CD8-positive, alpha-beta memory T cell (primary cell): ENCODE measurements around the gene CERT1. TPM values are rescaled to one million over a fixed set of nuclear protein-coding genes. Genes with fewer than 3 reads are reported as not detected.
"Not testable (repeated sequence)": the region's sequence is repeated elsewhere in the genome, so short reads cannot be mapped to it uniquely, and the experiment has no call there.

Source experiments
- CTCF ChIA-PET: fragments of 350-600 bp; sonication (Branson Sonifier 250); formaldehyde crosslinking; loops from one replicate; lab custom pipeline; 2021; ENCODE audit warnings: antibody characterized with exemption; lab: Charles Lee
- POLR2A ChIA-PET: fragments of 350-600 bp; sonication (Branson Sonifier 250); formaldehyde crosslinking; loops from one replicate; lab custom pipeline; 2021; ENCODE audit warnings: antibody characterized with exemption; lab: Charles Lee
- DNase-seq, 5 donors: peaks; one replicate each; pipeline versions ENCODE4 v3.0.0 to v3.0.0-alpha.2; 2020 to 2022; ENCODE audit warnings: mixed read lengths in 1 of 5
- H3K27ac ChIP-seq: one replicate; pipeline ENCODE4 v1.7.0; 2013; ENCODE audit warnings: low read depth, mild to moderate bottlenecking, low read length, moderate library complexity
- H3K27me3 ChIP-seq: 2 replicates; pipeline ENCODE4 v1.7.0; 2013; ENCODE audit warnings: low read length, mild to moderate bottlenecking; ENCODE audit not compliant: insufficient read depth, poor library complexity, severe bottlenecking
- H3K36me3 ChIP-seq: 2 replicates; pipeline ENCODE4 v1.7.0; 2013; ENCODE audit warnings: mild to moderate bottlenecking, low read length, moderate library complexity; ENCODE audit not compliant: insufficient read depth
- H3K4me1 ChIP-seq: 2 replicates; pipeline ENCODE4 v1.7.0; 2013; ENCODE audit warnings: mild to moderate bottlenecking, low read length, moderate library complexity; ENCODE audit not compliant: insufficient read depth
- H3K4me3 ChIP-seq: 2 replicates; pipeline ENCODE4 v1.7.0; 2013; ENCODE audit warnings: mild to moderate bottlenecking, low read length
- H3K9me3 ChIP-seq: 2 replicates; pipeline ENCODE4 v1.7.0; 2013; ENCODE audit warnings: mild to moderate bottlenecking, low read length
- H3K27ac Mint-ChIP-seq, 8 donors: one replicate each; pipeline ENCODE4 v1.8.0; 2020 to 2021; ENCODE audit warnings: mixed read lengths in 8 of 8, mild to moderate bottlenecking in 6 of 8, inconsistent platforms in 3 of 8, moderate library complexity in 3 of 8
- H3K27me3 Mint-ChIP-seq, 2 donors: one replicate each; pipeline ENCODE4 v1.8.0; 2020 to 2021; ENCODE audit warnings: mixed read lengths in 2 of 2, mild to moderate bottlenecking in 1 of 2, moderate library complexity in 1 of 2
- H3K36me3 Mint-ChIP-seq, 3 donors: one replicate each; pipeline ENCODE4 v1.8.0; 2020 to 2021; ENCODE audit warnings: mixed read lengths in 3 of 3, inconsistent platforms in 1 of 3, mild to moderate bottlenecking in 1 of 3
- H3K4me1 Mint-ChIP-seq, 3 donors: one replicate each; pipeline ENCODE4 v1.8.0; 2020 to 2021; ENCODE audit warnings: mixed read lengths in 3 of 3, inconsistent platforms in 1 of 3, mild to moderate bottlenecking in 1 of 3
- H3K4me3 Mint-ChIP-seq, 7 donors: one replicate each; pipeline ENCODE4 v1.8.0; 2020 to 2021; ENCODE audit warnings: mixed read lengths in 7 of 7, mild to moderate bottlenecking in 6 of 7, moderate library complexity in 4 of 7, inconsistent platforms in 2 of 7
- H3K9me3 Mint-ChIP-seq, 5 donors: one replicate each; pipeline ENCODE4 v1.8.0; 2020 to 2022; ENCODE audit warnings: mixed read lengths in 5 of 5, mild to moderate bottlenecking in 3 of 5, moderate library complexity in 2 of 5, inconsistent platforms in 1 of 5
- polyA plus RNA-seq: library from polyadenylated mRNA; unstranded; fragments of 300-500 nt; fragmentation: Illumina TruSeq; gene quantifications from one replicate; pipeline ENCODE4 v1.2.3, GENCODE V29; 2021
- total RNA-seq, 2 experiments: library from RNA; stranded (reverse); gene quantifications; one replicate each; pipeline ENCODE4 v1.2.3, GENCODE V29; 2021

CERT1 gene
- total and polyA plus RNA-seq, 3 experiments from 2014 or later = 18.5 to 35.4 (median 35.0) TPM

GRCh38 chr5:75340714-75341478 is 170.5 kb downstream of the CERT1 start:
- Histone ChIP-seq H3K36me3 (peaks cover 2% of the 10 kb centered on the region), H3K27me3 (no peaks in the 10 kb centered on the region), H3K9me3 (no peaks in the 10 kb centered on the region), H3K4me1 (peaks cover 19% of the 10 kb centered on the region), H3K4me3 (no peak overlapping the region), H3K27ac (no peak overlapping the region)
- H3K27ac Mint-ChIP-seq = peak overlapping the region in 2 of 8 donors; percentile 15 to 48
- no peaks in the 10 kb centered on the region for H3K9me3 Mint-ChIP-seq
- POLR2A ChIA-PET = interaction anchor here (0.7 kb wide), 1 partner anchor 25 kb away, joined by 3 read pairs; no protein-coding TSS in a partner anchor
- CTCF ChIA-PET = interaction anchor here (1.1 to 1.3 kb wide), 2 partner anchors 406 to 574 kb away, joined by 3 to 4 read pairs; partner anchors contain the start of genes GFM2 and NSA2
- H3K4me3 Mint-ChIP-seq = peak overlapping the region in 1 of 7 donors; percentile 73
- DNase-seq = no peak
- H3K36me3 Mint-ChIP-seq = peaks cover 0 to 27% (median 3%) of the 10 kb centered on the region in 3 donors
- no peaks in the 10 kb centered on the region for H3K27me3 Mint-ChIP-seq
- H3K4me1 Mint-ChIP-seq = peaks cover 34 to 50% (median 45%) of the 10 kb centered on the region in 3 donors

GRCh38 chr5:75338408-75338807 is 173.0 kb downstream of the CERT1 start:
- Mint-ChIP-seq H3K27me3 (no peaks in the 10 kb centered on the region), H3K27ac (peak overlapping the region in 3 of 8 donors; percentile 25 to 96 (median 28)), H3K36me3 (peaks cover 0 to 10% (median 0%) of the 10 kb centered on the region in 3 donors), H3K9me3 (no peaks in the 10 kb centered on the region), H3K4me3 (no peak overlapping the region), H3K4me1 (peaks cover 34 to 50% (median 42%) of the 10 kb centered on the region in 3 donors)
- Histone ChIP-seq H3K4me1 (peaks cover 19% of the 10 kb centered on the region), H3K9me3 (no peaks in the 10 kb centered on the region), H3K36me3 (no peaks in the 10 kb centered on the region), H3K4me3 (peak overlapping the region; percentile 91), H3K27ac (peak overlapping the region; percentile 90), H3K27me3 (no peaks in the 10 kb centered on the region)
- ChIA-PET CTCF (no interaction called here), POLR2A (no interaction called here)
- DNase-seq = no peak

- Histone ChIP-seq H3K27ac (peak overlapping the region; percentile 90), H3K9me3 (no peaks in the 10 kb centered on the region), H3K4me1 (peaks cover 19% of the 10 kb centered on the region), H3K27me3 (no peaks in the 10 kb centered on the region), H3K4me3 (peak overlapping the region; percentile 91), H3K36me3 (no peaks in the 10 kb centered on the region)
- ChIA-PET CTCF (interaction anchor here (0.6 to 1.9 kb wide), 7 partner anchors 13 to 571 kb away, joined by 3 to 16 read pairs (median 4); partner anchors contain the start of genes ANKRD31 and GFM2), POLR2A (interaction anchor here (0.6 to 1.6 kb wide), 6 partner anchors 24 to 570 kb away, joined by 3 to 10 read pairs (median 5); partner anchors contain the start of genes ANKRD31, CERT1, FAM169A and GFM2)
- peaks cover 0 to 7% (median 0%) of the 10 kb centered on the region in 3 donors for H3K36me3 Mint-ChIP-seq
- H3K4me1 Mint-ChIP-seq = peaks cover 32 to 48% (median 42%) of the 10 kb centered on the region in 3 donors
- no peaks in the 10 kb centered on the region for H3K9me3 Mint-ChIP-seq
- DNase-seq = peak in 4 of 5 donors; percentile 17 to 61 (median 23)
- H3K27me3 Mint-ChIP-seq = no peaks in the 10 kb centered on the region
- H3K4me3 Mint-ChIP-seq = no peak overlapping the region
- peak overlapping the region in 1 of 8 donors; percentile 96 for H3K27ac Mint-ChIP-seq
These were observed 173.9 kb downstream of the CERT1 start for GRCh38 chr5:75337366-75338021.

- Histone ChIP-seq H3K36me3 (no peaks in the 10 kb centered on the region), H3K27ac (peak within 1 kb of the TSS; percentile 90), H3K27me3 (no peaks in the 10 kb centered on the region), H3K4me3 (peak within 1 kb of the TSS; percentile 91), H3K4me1 (peaks cover 19% of the 10 kb centered on the region), H3K9me3 (no peaks in the 10 kb centered on the region)
- Mint-ChIP-seq H3K36me3 (peaks cover 0 to 3% (median 0%) of the 10 kb centered on the region in 3 donors), H3K27me3 (no peaks in the 10 kb centered on the region), H3K27ac (peak within 1 kb of the TSS in 1 of 8 donors; percentile 96), H3K9me3 (no peaks in the 10 kb centered on the region), H3K4me3 (no peak within 1 kb of the TSS), H3K4me1 (peaks cover 28 to 41% (median 38%) of the 10 kb centered on the region in 3 donors)
- DNase-seq = peak; percentile 94 to 99 (median 97)
- POLR2A ChIA-PET = interaction anchor here (0.6 to 1.6 kb wide), 8 partner anchors 24 to 569 kb away, joined by 3 to 10 read pairs (median 4); partner anchors contain the start of genes ANKRD31, CERT1, FAM169A and GFM2
- CTCF ChIA-PET = interaction anchor here (0.6 to 1.9 kb wide), 7 partner anchors 13 to 571 kb away, joined by 3 to 16 read pairs (median 4); partner anchors contain the start of genes ANKRD31 and GFM2
These were observed 174.7 kb downstream of the CERT1 start, which contains the start of gene HMGCR for GRCh38 chr5:75336615-75337336. Gene HMGCR, plus strand, starts transcription at chr5:75337220. Its CDS starts 5,386 bp downstream, at chr5:75342606.

- Mint-ChIP-seq H3K27me3 (no peaks in the 10 kb centered on the region), H3K4me3 (no peak overlapping the region), H3K9me3 (no peaks in the 10 kb centered on the region), H3K4me1 (peaks cover 22 to 35% (median 31%) of the 10 kb centered on the region in 3 donors), H3K36me3 (peaks cover 0 to 3% (median 0%) of the 10 kb centered on the region in 3 donors), H3K27ac (no peak overlapping the region)
- Histone ChIP-seq H3K4me3 (peak overlapping the region; percentile 91), H3K9me3 (no peaks in the 10 kb centered on the region), H3K27me3 (no peaks in the 10 kb centered on the region), H3K27ac (peak overlapping the region; percentile 90), H3K4me1 (peaks cover 19% of the 10 kb centered on the region), H3K36me3 (no peaks in the 10 kb centered on the region)
- DNase-seq = peak in 1 of 5 donors; percentile 37
- CTCF ChIA-PET = interaction anchor here (1.1 to 1.9 kb wide), 5 partner anchors 12 to 570 kb away, joined by 4 to 16 read pairs (median 4); partner anchors contain the start of genes ANKRD31 and GFM2
- POLR2A ChIA-PET = interaction anchor here (1.2 to 1.6 kb wide), 4 partner anchors 99 to 569 kb away, joined by 4 to 10 read pairs (median 7); partner anchors contain the start of genes ANKRD31, CERT1, FAM169A and GFM2
These were observed 175.3 kb downstream of the CERT1 start for GRCh38 chr5:75335952-75336614.

GRCh38 chr5:75335486-75335885 is 175.9 kb downstream of the CERT1 start:
- Mint-ChIP-seq H3K27ac (no peak overlapping the region), H3K4me3 (peak overlapping the region in 1 of 7 donors; percentile 22)

GRCh38 chr5:75334413-75334812 is 177.0 kb downstream of the CERT1 start:
- DNase-seq, H3K27me3 ChIP-seq, H3K36me3 ChIP-seq, H3K36me3 Mint-ChIP-seq, POLR2A ChIA-PET, H3K9me3 Mint-ChIP-seq, H3K27ac ChIP-seq, H3K27me3 Mint-ChIP-seq, H3K4me3 ChIP-seq, H3K9me3 ChIP-seq, CTCF ChIA-PET: not testable (repeated sequence)
- H3K4me3 Mint-ChIP-seq = peak overlapping the region in 1 of 7 donors; percentile 7
- peak overlapping the region in 1 of 8 donors; percentile 38 for H3K27ac Mint-ChIP-seq
- peaks cover 15 to 18% (median 16%) of the 10 kb centered on the region in 3 donors for H3K4me1 Mint-ChIP-seq
- H3K4me1 ChIP-seq = peaks cover 19% of the 10 kb centered on the region

More at GRCh38 chr5:75335486-75335885, 175.9 kb downstream of the CERT1 start:
- H3K36me3 Mint-ChIP-seq = peaks cover 0 to 3% (median 0%) of the 10 kb centered on the region in 3 donors
- CTCF ChIA-PET = no interaction called here
- Histone ChIP-seq H3K4me3 (no peak overlapping the region), H3K36me3 (no peaks in the 10 kb centered on the region), H3K9me3 (no peaks in the 10 kb centered on the region), H3K27ac (no peak overlapping the region), H3K27me3 (no peaks in the 10 kb centered on the region), H3K4me1 (peaks cover 19% of the 10 kb centered on the region)
- H3K4me1 Mint-ChIP-seq = peaks cover 19 to 29% (median 25%) of the 10 kb centered on the region in 3 donors
- no peak for DNase-seq
- no peaks in the 10 kb centered on the region for H3K27me3 Mint-ChIP-seq
- no peaks in the 10 kb centered on the region for H3K9me3 Mint-ChIP-seq
- POLR2A ChIA-PET = no interaction called here
